Measurements from ENCODE around the gene DPP9.

DPP9 gene

DNA sequence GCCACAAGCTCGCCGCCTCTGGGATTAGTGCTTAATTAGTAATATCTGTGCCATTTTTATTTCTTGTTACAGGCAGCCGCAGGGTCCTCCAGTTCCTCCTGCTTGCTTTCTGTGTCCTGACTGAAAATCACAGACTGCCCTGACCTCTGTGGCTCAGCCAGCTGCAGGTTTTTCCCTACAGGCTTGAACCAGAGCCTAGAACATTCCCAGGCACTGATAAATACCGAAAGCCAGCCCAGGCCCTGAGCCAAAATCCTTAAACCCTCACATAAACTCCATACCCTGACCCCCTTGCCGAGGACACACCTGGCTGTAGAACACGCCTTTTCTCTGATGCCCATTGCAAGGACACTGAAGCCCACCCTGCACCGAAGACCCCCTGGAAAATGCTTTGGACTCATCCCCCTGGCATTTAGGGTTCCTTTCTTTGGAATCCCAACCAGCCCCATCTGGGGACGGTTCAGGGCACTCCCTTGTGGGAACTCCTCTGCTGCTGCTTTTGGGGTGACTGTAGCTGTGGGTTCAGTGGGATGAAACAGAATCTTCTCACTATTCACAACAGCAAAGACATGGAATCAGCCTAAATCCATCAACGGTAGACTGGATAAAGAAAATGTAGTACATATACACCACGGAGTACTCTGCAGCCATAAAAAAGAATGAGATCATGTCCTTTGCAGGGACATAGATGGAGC is 15.5 kb downstream of the DPP9 start:
- DNase-seq, result no peak

DNA sequence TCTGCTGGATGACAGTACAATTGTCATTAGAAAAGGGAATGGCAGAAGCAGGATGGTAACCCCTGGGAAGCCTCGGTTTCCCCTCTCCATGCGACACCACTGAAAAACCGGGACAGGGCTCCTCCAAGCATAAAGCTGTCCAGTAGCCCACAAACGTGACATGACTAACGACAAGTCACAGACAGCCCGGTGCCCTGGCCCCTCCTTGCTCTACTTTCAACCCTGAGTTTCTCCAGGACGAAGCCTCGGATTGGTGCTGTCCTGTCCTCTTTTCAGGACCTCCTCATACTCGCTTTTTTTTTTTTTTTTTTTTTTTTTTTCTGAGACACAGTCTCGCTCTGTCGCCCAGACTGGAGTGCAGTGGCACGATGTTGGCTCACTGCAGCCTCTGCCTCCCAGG is 16.3 kb downstream of the DPP9 start:
- no peak for DNase-seq

DNA sequence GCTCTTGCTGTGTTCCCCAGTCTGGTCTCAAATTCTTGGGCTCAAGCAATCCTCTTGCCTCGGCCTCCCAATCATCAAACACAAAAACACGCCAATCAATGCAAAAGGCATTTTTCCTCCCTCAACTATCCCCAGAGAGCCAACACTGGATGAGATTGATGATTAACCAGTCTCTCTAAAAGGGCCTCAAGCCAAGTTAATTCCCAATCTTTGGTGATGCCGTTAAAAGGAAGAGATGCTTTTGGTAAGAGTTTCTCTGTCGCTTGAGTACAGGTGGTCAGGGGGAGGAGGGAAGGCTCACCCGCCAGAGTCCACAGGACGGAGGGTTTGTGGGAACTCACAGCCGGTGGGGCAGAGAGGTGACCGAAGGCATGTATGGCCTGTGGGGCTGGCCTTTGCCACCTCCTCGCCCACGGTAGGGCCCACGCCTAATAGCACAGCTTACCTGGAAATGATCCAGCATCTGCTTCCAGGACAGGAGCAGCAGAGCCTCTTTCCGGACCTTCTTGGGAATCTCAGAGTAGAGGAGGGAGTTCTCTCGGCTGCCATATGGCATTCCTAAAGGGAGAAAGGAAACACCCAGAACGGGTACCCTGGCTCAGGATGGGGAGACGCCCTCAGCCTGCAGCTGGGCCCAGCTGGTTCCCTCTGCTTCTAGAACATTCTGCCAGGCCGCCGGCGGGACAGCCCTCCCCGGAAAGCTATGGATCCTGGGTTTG is 18.1 kb downstream of the DPP9 start:
- no peak for DNase-seq

DNA sequence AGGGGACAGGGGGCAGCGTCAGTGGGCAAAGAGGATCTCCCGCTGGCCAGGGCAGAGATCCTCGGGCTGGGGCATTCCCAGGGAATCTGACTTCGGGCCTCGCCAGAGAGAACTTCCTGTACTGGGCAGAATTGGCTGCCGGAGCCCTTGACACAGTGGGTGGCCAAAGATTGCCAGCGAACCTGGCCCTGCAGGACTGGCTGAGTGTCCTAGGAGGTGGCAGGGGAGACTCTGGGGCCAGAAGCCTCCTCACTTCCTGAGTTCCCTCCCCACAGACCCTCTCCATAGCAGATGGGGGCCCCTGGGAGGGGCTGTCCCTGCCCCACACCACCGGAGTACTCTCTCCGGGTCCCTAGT is 19.3 kb downstream of the DPP9 start:
- no peak for DNase-seq

DNA sequence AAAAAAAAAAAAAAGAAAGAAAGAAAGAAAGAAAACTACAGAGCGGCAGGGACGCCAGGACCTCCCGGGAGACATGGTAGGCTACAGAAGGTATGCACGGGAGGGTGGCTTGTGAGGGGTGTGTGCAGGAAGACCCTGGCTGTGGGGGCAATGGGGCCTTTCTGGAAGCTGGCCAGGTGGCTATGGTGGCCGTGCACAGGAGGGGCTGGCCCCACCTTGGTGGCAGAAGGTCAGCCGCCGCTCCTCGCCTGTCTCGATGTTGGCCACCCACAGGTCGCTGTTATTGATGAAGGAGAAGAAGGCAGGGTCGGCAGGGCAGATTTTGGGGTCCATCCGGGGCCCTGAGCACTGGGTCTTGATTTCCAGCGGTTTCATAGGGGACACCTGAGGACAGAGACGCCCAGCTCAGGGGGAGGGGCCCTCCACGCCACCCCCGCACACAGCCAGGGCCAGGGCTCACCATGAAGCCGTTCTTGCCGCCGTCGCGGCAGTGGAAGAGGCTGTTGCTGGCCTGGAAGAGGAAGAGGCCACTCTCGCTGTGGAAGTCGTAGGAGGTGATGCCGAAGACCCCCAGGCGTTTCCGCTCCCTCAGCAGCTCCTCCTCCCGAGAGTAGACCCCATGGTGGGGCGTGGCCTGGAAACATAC is 19.8 kb downstream of the DPP9 start:
- DNase-seq, result no peak

DNA sequence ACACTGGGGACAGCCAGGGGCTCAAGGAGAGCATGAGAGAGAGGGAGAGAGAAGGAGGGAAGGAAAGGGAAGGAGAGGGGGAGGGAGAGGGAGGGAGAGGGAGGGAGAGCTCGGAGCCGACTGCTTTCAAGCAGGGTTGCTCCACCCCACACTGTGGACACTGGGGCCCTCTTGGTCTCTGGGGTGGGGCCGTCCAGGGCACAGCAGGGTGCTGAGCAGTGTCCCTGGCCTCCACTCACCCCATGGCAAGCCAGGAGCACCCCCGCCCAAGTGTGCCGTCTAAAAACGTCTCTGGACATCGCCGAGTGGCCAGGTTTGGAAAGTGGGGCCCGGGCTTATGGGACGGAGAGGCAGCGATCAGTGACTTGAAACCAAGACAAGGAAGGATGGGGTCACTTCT is 20.9 kb downstream of the DPP9 start:
- no peak for DNase-seq

DNA sequence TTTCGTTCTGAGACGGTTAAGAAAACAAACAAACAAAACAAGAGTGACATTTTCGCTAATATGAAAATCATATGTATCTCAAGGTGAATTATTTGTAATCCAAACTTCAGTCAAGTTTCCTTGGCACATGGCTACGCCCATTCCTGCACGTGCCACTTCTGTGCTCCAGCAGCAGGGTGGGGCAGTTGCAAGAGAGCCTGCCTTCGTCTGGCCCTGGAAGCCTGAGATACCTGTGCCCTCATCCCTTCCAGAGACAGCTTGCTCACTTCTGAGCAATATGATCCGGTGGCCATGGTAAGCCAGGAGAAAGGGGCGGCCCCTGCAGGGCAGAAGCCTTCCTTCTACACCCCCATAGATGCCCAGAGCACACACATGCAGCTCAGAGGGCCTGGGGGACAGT is 22.1 kb downstream of the DPP9 start:
- DNase-seq, result no peak

DNA sequence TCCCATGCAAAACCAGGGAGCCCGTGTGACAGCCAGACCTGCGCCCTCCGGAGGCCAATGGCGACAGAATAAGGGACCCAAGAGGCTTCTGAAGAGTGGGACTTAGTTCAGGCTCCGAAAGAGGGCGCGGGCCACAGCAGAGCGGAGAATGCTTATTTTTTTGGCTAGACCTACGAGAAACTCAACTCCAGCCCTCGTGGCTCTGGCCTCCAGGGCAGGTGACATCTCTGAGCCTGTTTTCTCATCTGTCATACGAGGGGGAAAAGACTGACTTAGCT is 23.0 kb downstream of the DPP9 start:
- no peak for DNase-seq

DNA sequence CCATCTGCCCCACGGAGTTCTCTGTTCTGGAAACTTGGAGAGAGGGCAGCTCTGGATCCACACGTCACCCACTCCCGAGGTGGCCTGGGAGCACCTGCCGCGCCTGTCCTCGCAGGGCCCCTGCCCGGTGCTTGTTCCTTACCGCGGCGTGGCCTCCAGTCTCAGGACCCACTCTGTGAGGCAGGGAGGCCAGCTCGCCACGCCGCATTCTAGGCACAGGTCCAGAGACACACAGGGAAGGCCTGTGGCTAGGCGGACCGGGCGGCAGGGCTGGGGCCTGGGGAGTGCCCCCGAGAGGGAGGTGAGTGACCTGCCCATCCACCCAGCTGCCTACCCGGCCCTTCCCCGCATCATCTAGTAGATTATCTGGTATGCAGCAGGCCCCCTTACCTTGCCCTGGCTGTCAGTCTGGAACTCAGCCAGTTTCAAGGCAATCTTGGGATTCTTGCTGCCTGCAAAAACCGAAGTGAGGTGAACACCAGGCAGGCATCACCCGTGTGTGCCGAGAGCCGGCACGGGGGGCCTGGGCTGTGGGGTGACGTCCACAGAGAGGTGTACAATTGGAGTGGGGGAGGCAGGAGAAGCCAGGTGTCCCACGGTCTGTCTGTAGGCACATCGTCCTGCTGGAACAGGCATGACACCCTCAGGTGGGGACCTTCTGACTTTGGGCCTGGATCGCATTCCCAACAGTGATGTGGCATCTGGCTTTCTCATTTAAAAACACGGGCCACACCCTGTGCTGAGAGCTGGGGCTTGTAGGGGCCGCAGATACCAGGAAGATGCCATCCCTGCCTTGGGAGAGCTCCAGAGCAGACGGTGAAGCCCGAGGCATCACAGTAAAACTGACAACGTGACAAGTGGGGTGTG is 23.6 kb downstream of the DPP9 start:
- DNase-seq, result no peak

DNA sequence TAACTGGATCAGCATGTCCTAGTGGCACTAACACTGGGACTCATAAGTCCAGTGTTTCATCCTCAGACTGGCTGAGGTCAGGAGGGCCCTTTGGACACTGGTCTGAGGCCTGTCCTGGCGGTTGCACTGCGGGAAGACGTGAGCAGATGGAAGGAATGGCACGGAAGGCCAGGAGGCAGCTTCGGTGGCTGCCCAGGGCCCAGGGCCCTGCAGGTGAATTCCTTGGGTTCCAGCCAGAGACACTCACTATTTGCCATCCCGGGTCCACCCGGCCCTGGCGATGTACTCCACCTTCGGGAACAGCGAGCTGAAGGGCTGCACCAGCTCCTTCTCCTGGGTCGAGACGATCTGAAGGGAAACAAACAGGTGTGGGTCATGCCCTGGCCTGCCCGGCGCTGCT is 26.3 kb downstream of the DPP9 start:
- DNase-seq, result no peak

DNA sequence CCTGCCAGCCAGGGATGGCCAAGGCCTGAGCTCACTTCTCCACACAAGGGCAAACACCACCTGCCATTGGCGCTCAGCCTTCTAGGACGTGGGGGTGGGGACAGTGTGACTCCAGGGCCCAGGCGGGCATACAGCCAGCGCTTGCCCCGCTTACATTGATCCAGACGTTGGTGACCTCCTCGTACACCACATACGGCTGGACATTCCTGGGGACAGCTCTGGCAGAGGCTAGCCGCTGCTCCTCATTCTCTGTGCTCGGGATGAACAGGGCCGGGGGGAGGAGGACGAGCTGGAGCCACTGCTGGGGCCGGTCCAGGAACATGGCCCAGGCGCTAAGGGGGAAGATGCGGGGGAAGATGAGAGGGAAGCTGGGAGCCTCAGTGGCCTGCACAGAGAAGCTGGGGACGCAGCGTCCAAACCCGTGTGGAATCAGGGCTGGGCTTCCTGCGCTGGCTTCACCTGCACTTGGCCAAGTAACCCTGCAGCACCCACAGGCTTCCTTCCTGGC is 28.4 kb downstream of the DPP9 start:
- DNase-seq, result peak; percentile 58

DNA sequence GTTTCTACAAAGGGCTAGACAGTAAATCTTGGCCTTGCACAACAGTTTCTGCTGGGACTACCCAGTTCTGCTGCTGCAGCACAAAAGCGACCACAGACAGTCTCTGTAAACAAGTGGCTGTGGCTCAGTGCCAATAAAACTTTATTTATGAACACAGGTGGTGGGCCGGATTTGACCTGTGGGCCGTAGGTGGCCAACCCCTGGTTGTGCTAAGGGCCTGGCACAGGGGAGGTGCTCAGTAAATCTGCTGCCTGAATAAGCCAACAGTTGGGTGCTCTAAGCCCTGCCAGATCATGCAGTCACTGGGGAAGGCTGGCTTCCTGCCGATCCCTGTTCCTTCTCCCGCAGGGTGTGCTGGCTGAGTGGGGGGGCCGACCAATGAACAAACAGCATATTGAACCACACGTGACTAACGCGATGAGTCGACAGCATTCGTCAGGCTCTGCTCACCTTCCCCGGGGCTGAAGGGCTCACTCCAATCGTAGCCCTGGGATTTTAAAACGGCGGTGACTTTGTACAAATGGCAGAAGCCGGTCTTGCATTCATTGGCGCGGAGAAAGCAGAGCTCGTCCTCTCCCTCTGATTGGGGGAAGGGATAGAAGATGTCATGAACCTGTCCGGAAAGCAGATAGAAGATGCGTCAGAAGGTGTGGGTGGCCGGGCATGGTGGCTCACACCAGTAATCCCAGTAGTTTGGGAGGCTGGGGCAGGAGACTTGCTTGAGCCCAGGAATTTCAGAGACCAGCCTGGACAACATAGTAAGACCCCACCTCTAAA is 29.2 kb downstream of the DPP9 start:
- DNase-seq, result peak; percentile 88

DNA sequence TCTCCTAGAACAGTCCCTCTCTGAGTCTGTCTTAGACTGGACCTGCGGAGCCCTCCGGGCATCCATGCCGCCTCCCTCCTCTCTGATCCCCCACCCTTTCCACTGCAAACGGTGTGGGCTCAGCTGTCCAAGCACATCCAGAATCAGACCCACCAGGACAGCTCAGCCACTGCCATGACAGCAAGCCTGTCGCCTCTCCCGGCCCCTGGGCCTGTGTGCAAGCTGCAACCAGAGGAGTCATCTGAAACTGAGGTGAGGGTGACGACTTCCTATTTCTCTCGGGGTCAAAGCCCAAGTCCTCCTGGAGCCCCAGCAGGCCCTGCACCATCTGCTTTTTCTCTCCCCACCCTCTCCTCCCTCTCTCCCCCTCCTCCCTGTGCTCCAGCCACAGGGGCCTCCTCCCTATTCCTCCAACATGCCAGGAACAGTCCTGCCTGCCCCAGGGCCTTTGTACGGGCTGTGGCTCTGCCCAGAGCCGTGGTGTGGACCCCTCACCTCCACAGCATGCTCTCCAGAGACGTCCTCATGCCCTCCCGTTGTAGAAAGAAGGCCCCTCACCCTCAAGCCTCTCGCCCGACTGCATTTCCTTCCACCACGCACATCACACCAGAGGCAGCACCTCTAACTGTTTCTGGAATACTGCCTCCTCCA is 30.0 kb downstream of the DPP9 start:
- no peak for DNase-seq

DNA sequence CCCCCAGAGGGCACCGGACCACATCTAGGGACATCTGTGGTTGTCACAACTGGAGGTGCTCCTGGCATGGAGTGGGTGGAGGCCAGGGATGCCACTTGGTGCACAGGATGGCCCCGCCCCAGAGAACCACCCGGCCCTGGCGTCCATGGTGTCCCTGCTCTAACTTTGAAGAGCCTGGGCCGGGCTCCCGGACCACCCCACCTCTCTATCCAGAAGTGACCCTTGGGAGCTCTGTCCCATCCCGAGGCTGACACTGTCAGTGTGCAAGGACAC is 30.6 kb downstream of the DPP9 start:
- DNase-seq, result no peak

DNA sequence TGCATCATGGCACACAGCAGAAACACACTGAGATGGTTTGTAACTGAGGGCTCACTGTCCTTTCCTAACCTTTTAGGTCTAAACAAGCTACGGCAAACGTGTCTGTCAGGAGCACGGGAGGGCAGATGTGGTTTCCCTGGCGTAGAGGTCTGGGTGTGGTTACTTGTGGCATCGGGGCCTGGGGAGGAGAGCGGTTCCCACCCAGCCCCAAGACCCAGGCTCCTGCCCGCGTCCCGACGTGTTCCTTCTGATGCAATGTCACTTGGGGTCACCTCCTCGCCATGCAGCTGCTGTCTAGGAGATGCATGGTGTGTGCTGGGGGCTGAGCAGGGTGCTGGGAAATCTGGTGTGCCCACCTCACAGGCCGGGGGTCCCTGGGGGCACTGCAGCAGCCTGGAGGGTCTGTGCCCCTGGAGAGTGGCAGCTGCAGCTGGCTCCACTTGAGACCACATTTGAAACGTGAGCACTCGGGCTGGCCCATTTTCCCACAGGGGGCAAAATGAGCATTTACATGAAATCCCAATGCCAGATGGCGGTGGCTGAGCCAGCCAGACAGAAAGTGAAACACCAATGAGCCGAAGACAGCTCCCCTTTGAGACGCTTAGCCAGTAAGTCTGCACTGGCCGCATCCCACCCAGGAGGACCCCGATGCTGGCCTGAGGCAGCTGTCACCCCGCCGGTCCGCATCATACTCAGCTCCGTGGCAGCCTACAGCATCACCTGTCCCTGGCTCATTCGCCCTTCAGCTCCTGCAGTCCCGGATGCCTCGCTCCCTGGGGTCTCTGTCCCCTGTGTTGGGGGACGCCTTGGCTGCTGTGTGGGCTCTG is 31.2 kb downstream of the DPP9 start:
- no peak for DNase-seq

DNA sequence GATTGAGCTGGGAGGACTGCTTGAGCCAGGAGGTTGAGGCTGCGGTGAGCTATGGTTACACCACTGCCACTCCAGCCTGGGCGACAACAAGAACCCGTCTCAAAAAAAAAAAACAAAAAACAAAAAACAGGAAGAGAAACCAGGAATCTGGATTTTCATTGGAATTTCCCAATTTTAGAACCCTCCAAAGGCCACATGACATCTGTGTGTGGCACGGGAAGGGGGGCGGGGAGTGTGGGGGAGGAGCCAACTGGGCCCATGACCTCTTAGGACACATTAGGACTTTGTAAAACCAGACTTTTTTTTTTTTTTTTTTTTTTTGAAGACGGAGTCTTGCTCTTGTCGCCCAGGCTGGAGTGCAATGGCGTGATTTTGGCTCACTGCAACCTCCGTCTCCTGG is 32.3 kb downstream of the DPP9 start:
- no peak for DNase-seq

DNA sequence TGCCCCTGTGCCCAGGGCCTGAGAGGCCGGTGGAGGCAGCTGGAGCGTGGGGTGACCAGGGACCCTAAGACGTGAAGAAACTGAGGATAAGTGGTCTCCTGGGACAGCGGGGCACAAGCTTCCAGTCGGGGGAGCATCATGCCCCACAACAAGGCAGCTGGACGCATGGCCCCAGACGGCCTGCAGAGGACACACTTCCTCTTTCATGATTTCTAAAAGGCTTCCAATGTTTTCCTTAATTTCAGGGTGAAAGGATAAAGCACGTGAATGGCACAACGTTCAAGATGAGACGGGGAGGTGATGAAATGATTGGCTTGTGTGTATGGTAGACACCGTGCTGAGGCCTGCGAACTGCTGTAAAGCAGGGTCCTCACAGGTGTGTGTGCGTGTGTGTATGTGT is 33.3 kb downstream of the DPP9 start:
- DNase-seq, result no peak

DNA sequence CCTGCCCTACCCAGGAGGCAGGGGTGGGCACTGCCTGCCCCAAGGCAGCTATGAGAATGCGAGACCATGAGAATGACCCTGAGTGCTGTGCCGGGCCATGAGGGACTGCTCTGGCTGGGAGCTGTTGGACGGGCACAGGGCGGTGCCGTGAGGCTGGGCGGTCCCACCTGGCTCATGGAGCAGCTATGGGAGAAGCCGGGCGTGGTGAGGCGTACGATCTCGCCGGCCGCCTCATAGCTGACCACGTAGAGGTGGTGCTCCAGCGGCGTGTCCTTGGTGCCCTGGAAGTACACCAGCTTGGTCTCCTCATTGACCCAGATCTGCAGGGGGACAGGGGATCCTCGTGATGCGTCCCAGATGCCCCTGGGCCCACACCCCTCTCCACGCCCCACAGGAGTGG is 34.2 kb downstream of the DPP9 start:
- DNase-seq, result no peak

DNA sequence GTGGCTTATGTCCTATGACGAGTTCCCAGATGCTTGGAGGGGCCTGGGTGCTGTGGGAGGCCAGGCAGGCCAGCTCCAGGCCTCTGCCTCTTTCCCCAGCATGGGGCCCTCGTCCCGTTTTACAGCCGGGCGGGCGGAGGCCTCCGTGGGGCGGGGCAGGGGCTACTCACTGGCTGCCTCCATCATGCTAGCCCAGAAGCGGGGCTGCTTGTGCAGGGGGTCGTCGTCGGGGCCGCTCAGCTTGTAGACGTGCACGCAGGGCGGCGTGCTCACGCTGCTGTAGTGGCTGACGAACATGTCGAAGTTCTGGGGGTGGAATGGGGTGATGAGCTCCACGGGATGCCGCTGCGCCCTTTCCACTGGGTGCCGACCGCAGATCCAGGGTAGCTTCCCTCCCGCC is 35.1 kb downstream of the DPP9 start:
- no peak for DNase-seq

DNA sequence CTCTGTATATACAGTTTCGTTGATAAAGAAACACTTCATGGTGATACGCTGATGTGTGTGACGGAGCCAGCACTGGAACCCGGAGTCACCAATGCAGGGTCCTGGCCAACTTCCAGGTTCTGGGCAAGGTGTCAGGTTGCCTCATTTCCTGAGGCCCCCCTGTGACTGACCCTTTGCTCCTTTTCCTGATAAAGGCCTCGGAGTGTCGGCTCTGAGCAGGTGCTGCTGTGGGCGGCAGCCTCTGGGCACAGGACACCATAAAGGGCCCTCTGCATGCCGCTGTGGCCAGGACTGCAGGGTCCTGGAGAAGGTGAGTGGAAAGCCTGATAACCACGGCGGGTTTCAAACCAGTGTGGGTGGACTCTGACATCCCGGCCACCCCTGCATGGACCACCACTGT is 36.2 kb downstream of the DPP9 start:
- no peak for DNase-seq

DNA sequence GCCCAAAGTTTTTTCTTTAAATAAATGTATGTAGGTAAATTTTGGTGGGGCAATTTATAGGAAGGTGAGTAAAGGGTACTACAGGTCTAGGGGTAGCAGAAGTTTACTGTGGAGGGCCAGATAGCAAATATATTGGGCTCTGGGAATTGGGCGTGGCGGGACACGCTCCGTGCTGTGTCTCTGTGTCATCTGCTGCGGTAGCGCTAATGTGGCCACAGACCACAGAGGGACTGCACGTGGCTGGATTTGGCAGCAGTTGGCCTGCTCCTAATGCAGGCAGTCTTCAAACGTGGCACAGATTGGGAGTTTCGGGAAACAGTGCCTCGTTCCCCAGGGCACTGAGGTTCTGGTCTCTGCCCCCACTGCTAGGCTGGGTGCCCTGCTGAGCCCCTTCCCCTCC is 36.9 kb downstream of the DPP9 start:
- DNase-seq, result no peak

All from NCI-H446 treated with DMSO at 0.1 percent for 48 hours (cell line).